Measurements from ENCODE around the gene CEP112. TPM values are rescaled to one million over a fixed set of nuclear protein-coding genes. Genes with fewer than 3 reads are reported as not detected.

Gene CEP112
- total RNA-seq, 6 experiments from 2014 or later = 5.3 to 7.7 (median 6.9) TPM

GRCh38 chr17:65820811-65821210 lies 371.1 kb downstream of the CEP112 start:
- no peak for DNase-seq
- Mint-ChIP-seq H3K27me3 (ENCODE audit: insufficient read depth) (peaks cover 1% of the 10 kb centered on the region; the same call in 1 of the 2 replicates), H3K27ac (no peak overlapping the region), H3K4me3 (no peak overlapping the region), H3K9me3 (no peaks in the 10 kb centered on the region), H3K4me1 (ENCODE audit: low read depth) (no peaks in the 10 kb centered on the region; the same call in 1 of the 2 replicates), H3K36me3 (ENCODE audit: low read depth) (no peaks in the 10 kb centered on the region)
- TF ChIP-seq CTCF (IDR thresholded peaks at IDR 0.05) = no peak

GRCh38 chr17:65820306-65820705 lies 371.6 kb downstream of the CEP112 start:
- no peak for TF ChIP-seq CTCF (IDR thresholded peaks at IDR 0.05)
- Mint-ChIP-seq H3K36me3 (ENCODE audit: low read depth) (no peaks in the 10 kb centered on the region), H3K4me3 (no peak overlapping the region), H3K4me1 (ENCODE audit: low read depth) (no peaks in the 10 kb centered on the region; the same call in 1 of the 2 replicates), H3K27me3 (ENCODE audit: insufficient read depth) (no peaks in the 10 kb centered on the region), H3K27ac (no peak overlapping the region), H3K9me3 (no peaks in the 10 kb centered on the region)
- no peak for DNase-seq

DNA sequence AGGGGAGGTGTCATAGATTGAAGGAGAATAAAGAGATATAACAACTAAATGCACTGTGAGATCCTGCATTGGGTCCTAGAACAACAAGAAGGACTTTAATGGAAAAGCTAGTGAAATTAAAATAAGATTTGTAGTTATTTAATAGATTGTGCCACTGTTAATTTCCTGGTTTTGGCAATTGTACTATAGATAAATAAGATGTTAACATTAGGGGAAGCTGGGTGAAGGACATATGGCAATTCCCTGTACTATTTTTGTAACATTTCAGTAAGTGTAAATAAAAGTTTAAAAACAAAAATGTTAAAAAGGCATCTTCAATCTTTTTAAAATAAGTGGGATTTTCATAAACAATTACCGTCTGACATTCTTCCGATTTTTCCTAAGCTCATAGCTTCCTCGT lies 372.1 kb downstream of the CEP112 start:
- TF ChIP-seq CTCF (IDR thresholded peaks at IDR 0.05) = no peak
- H3K4me3 Mint-ChIP-seq = no peak overlapping the region
- no peaks in the 10 kb centered on the region for H3K27me3 Mint-ChIP-seq (ENCODE audit: insufficient read depth)

DNA sequence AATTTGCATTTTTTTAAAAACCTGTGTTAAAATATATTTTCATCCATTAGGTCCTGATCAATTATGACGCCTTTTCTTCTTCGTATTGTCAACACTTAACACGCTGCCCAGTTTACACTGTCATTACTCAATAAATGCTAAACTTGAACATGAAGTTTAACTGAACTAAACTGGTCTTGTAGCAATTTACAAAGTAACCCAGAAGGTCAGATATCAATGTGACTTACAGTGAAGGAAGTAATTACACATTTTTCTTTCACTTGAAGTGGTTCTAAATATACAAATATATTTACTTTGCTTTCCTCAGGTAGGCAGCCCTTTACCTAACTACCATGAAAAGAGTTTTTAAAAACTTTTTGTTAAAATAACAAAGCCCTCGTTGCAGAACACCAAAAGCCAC lies 374.0 kb downstream of the CEP112 start:
- no peak for DNase-seq
- H3K4me3 Mint-ChIP-seq = no peak overlapping the region
- no peak overlapping the region for H3K27ac Mint-ChIP-seq
- peaks cover 2% of the 10 kb centered on the region; the same call in 1 of the 2 replicates for H3K27me3 Mint-ChIP-seq (ENCODE audit: insufficient read depth)
- H3K36me3 Mint-ChIP-seq (ENCODE audit: low read depth) = no peaks in the 10 kb centered on the region
- no peaks in the 10 kb centered on the region; the same call in 1 of the 2 replicates for H3K4me1 Mint-ChIP-seq (ENCODE audit: low read depth)
- no peak for TF ChIP-seq CTCF (IDR thresholded peaks at IDR 0.05)
- H3K9me3 Mint-ChIP-seq = no peaks in the 10 kb centered on the region

More for the DNA sequence above, 372.1 kb downstream of the CEP112 start:
- Mint-ChIP-seq H3K36me3 (ENCODE audit: low read depth) (no peaks in the 10 kb centered on the region), H3K9me3 (no peaks in the 10 kb centered on the region), H3K27ac (no peak overlapping the region), H3K4me1 (ENCODE audit: low read depth) (no peaks in the 10 kb centered on the region; the same call in 1 of the 2 replicates)
- no peak for DNase-seq

- no peaks in the 10 kb centered on the region for H3K36me3 Mint-ChIP-seq (ENCODE audit: low read depth)
- H3K27me3 Mint-ChIP-seq (ENCODE audit: insufficient read depth) = peaks cover 2% of the 10 kb centered on the region; the same call in 1 of the 2 replicates
- H3K9me3 Mint-ChIP-seq = no peaks in the 10 kb centered on the region; the same call in 1 of the 2 replicates
- no peak overlapping the region for H3K4me3 Mint-ChIP-seq
- H3K27ac Mint-ChIP-seq = no peak overlapping the region
- no peak for TF ChIP-seq CTCF (IDR thresholded peaks at IDR 0.05)
- no peaks in the 10 kb centered on the region for H3K4me1 Mint-ChIP-seq (ENCODE audit: low read depth)
- no peak for DNase-seq
Observed at GRCh38 chr17:65814418-65814817, 377.5 kb downstream of the CEP112 start.

GRCh38 chr17:65813306-65813705 lies 378.6 kb downstream of the CEP112 start:
- Mint-ChIP-seq H3K36me3 (ENCODE audit: low read depth) (peaks cover 9% of the 10 kb centered on the region), H3K27me3 (ENCODE audit: insufficient read depth) (peaks cover 2% of the 10 kb centered on the region; the same call in 1 of the 2 replicates), H3K4me3 (no peak overlapping the region), H3K9me3 (peaks cover 8% of the 10 kb centered on the region), H3K27ac (no peak overlapping the region), H3K4me1 (ENCODE audit: low read depth) (no peaks in the 10 kb centered on the region)
- no peak for TF ChIP-seq CTCF (IDR thresholded peaks at IDR 0.05)
- DNase-seq = no peak

Measured in HFFc6 (cell line).